GM13977 (cell line): Measurements from ENCODE around the gene TMEM18.

Source experiments
- DNase-seq: peaks from one replicate; pipeline ENCODE4 v3.0.0; 2012; ENCODE audit warnings: low spot score
- in situ Hi-C: fragments of 300-500 bp; cut with MboI; formaldehyde crosslinking; loops from one replicate; pipeline ENCODE4 v1.12.0; 2022; ENCODE audit warnings: low sequenced_read_pairs, low pct_unique_long_range_greater_than_20kb, mixed read lengths, inconsistent platforms; ENCODE audit not compliant: unreplicated experiment
- TF ChIP-seq, protein P1 (sequence below): IDR thresholded peaks from 2 replicates; pipeline ENCODE4 v1.5.1; 2012; ENCODE audit warnings: mild to moderate bottlenecking, control low read depth; ENCODE audit not compliant: insufficient read depth; ENCODE audit errors: extremely low read depth, missing control alignments

TMEM18 gene

DNA sequence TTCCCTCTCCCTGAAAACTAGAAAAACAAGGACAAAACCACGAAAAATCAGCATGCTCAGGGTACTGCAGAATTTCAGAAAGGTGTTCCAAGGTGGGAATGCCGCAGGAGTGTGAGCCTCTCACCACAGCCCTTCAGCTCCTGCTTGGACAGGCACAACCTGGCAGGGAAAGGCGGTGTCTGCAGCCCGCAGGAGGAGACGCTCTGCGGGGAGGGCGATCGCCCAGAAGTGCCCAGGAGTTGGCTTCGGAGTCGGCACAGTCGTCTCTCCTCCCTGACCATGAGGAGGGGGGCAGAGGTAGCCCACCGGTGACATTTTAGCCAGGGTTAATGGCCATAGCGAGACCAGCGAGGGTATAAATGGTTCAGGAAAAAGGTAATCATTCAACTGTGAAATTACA lies 57.2 kb downstream of the TMEM18 start:
- DNase-seq = no peak
- in situ Hi-C loops = no loop called here
- TF ChIP-seq, protein P1, sequence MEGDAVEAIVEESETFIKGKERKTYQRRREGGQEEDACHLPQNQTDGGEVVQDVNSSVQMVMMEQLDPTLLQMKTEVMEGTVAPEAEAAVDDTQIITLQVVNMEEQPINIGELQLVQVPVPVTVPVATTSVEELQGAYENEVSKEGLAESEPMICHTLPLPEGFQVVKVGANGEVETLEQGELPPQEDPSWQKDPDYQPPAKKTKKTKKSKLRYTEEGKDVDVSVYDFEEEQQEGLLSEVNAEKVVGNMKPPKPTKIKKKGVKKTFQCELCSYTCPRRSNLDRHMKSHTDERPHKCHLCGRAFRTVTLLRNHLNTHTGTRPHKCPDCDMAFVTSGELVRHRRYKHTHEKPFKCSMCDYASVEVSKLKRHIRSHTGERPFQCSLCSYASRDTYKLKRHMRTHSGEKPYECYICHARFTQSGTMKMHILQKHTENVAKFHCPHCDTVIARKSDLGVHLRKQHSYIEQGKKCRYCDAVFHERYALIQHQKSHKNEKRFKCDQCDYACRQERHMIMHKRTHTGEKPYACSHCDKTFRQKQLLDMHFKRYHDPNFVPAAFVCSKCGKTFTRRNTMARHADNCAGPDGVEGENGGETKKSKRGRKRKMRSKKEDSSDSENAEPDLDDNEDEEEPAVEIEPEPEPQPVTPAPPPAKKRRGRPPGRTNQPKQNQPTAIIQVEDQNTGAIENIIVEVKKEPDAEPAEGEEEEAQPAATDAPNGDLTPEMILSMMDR = no peak

DNA sequence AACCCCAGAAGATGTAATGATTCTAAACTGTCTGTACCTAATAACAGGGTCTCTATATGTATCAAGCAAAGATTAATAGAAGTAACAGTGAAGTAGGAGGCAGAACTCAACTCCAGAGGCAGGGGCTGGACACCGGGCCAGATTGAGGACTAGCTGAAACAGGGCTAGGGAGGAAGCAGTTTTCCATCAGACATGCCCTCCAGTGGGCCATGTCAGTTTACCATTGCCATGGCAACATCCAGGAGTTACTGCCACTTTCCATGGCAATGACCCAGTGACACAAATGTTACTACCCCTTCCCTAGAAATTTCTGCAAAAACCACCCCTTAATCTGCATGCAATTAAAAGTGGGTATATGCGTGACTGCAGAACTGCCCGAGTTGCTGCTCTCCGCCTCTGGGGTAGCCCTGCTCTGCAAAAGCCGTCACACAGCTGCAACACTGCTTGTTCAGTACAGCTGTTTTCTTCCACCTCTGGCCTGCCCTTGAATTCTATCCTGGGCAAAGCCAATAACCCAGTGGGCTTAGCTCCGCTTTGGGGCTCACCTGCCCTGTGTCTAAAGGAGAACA lies 58.7 kb downstream of the TMEM18 start:
- in situ Hi-C loops = no loop called here
- no peak for DNase-seq
- TF ChIP-seq, protein P1 = no peak

DNA sequence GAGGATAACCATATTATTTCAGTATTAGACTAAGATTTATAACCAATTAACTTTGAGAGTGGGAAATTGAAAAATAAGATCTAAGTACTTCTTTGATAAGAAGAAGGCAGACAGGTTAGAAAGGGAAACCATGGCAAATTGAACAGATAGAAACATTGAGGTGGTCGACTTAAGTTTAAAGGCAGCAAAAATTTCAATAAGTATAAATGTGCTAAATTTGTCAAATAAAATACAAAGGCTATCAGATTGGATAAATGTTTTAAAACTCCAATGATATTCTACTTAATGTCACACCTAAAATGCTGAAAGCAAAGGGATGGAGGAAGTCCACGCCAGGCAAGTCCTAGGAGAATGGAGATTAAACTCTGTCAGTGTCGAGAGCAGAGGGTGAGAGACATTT lies 59.2 kb downstream of the TMEM18 start:
- no peak for DNase-seq
- TF ChIP-seq, protein P1 = no peak
- in situ Hi-C loops = no loop called here
